ENCODE data around the gene PCMT1.

PCMT1 gene

GRCh38 chr6:149857541-149857940 is 108.0 kb downstream of the PCMT1 start:
- H3K9ac ChIP-seq (ENCODE audit: low read length): no peak overlapping the region
- H3K27me3 ChIP-seq (ENCODE audit: insufficient read depth, low read length): 0 out of 2 replicates have a peak, but pooled peaks cover 10% of the 10 kb centered on the region
- H2AFZ ChIP-seq (ENCODE audit: low read length): no peak overlapping the region
- no peaks in the 10 kb centered on the region for H4K20me1 ChIP-seq (ENCODE audit: insufficient read depth, low read length)
- TF ChIP-seq, protein P1, sequence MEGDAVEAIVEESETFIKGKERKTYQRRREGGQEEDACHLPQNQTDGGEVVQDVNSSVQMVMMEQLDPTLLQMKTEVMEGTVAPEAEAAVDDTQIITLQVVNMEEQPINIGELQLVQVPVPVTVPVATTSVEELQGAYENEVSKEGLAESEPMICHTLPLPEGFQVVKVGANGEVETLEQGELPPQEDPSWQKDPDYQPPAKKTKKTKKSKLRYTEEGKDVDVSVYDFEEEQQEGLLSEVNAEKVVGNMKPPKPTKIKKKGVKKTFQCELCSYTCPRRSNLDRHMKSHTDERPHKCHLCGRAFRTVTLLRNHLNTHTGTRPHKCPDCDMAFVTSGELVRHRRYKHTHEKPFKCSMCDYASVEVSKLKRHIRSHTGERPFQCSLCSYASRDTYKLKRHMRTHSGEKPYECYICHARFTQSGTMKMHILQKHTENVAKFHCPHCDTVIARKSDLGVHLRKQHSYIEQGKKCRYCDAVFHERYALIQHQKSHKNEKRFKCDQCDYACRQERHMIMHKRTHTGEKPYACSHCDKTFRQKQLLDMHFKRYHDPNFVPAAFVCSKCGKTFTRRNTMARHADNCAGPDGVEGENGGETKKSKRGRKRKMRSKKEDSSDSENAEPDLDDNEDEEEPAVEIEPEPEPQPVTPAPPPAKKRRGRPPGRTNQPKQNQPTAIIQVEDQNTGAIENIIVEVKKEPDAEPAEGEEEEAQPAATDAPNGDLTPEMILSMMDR (IDR thresholded peaks at IDR 0.05; ENCODE audit: low read length): no peak
- TF ChIP-seq EZH2 (IDR thresholded peaks at IDR 0.05; ENCODE audit: borderline replicate concordance, low read length): no peak
- no peaks in the 10 kb centered on the region for H3K9me2 ChIP-seq (ENCODE audit: low read depth, low read length)
- H3K36me3 ChIP-seq (ENCODE audit: insufficient read depth, low read length): no peaks in the 10 kb centered on the region
- no peak overlapping the region for H3K4me3 ChIP-seq (ENCODE audit: low read depth, low read length, poor library complexity, severe bottlenecking)
- H3F3A ChIP-seq (ENCODE audit: insufficient read depth, low read length): no peaks in the 10 kb centered on the region
- H3K9me3 ChIP-seq (ENCODE audit: low read length): no peaks in the 10 kb centered on the region
- peaks cover 4% of the 10 kb centered on the region for H3K4me1 ChIP-seq (ENCODE audit: insufficient read depth, low read length, severe bottlenecking)
- H3K79me2 ChIP-seq (ENCODE audit: insufficient read depth, low read length): no peaks in the 10 kb centered on the region
- H3K27ac ChIP-seq (ENCODE audit: low read depth, low read length, poor library complexity, severe bottlenecking): no peak overlapping the region
- no peak overlapping the region for H3K4me2 ChIP-seq (ENCODE audit: low read length)

DNA sequence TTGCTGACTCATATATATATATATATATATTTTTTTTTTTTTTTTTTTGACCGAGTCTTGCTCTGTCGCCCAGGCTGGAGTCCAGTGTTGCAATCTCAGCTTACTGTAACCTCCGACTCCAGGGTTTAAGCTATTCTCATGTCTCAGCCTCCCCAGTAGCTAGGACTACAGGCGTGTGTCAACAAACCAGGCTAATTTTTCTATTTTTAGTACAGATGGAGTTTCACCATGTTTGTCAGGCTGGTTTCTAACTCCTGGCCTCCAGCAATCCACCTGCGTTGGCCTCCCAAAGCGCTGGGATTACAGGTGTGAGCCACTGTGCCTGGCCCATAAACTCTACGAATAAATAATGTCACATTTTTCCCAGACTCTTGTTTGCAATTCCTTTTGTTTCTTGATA is 109.8 kb downstream of the PCMT1 start:
- H4K20me1 ChIP-seq (ENCODE audit: insufficient read depth, low read length): no peaks in the 10 kb centered on the region
- H3K9ac ChIP-seq (ENCODE audit: low read length): no peak overlapping the region
- H3K4me3 ChIP-seq (ENCODE audit: low read depth, low read length, poor library complexity, severe bottlenecking): no peak overlapping the region
- no peaks in the 10 kb centered on the region for H3F3A ChIP-seq (ENCODE audit: insufficient read depth, low read length)
- H2AFZ ChIP-seq (ENCODE audit: low read length): no peak overlapping the region
- TF ChIP-seq, protein P1 (IDR thresholded peaks at IDR 0.05; ENCODE audit: low read length): no peak
- no peak for TF ChIP-seq EZH2 (IDR thresholded peaks at IDR 0.05; ENCODE audit: borderline replicate concordance, low read length)
- H3K36me3 ChIP-seq (ENCODE audit: insufficient read depth, low read length): no peaks in the 10 kb centered on the region
- H3K4me1 ChIP-seq (ENCODE audit: insufficient read depth, low read length, severe bottlenecking): peaks cover 6% of the 10 kb centered on the region
- no peak overlapping the region for H3K4me2 ChIP-seq (ENCODE audit: low read length)
- H3K27me3 ChIP-seq (ENCODE audit: insufficient read depth, low read length): 0 out of 2 replicates have a peak, but pooled peaks cover 10% of the 10 kb centered on the region
- no peak overlapping the region for H3K27ac ChIP-seq (ENCODE audit: low read depth, low read length, poor library complexity, severe bottlenecking)
- no peaks in the 10 kb centered on the region for H3K79me2 ChIP-seq (ENCODE audit: insufficient read depth, low read length)
- H3K9me3 ChIP-seq (ENCODE audit: low read length): no peaks in the 10 kb centered on the region
- H3K9me2 ChIP-seq (ENCODE audit: low read depth, low read length): no peaks in the 10 kb centered on the region

- Histone ChIP-seq H3K36me3 (ENCODE audit: insufficient read depth, low read length) (no peaks in the 10 kb centered on the region), H3K79me2 (ENCODE audit: insufficient read depth, low read length) (no peaks in the 10 kb centered on the region), H3K9me3 (ENCODE audit: low read length) (no peaks in the 10 kb centered on the region), H3K27ac (ENCODE audit: low read depth, low read length, poor library complexity, severe bottlenecking) (no peak overlapping the region), H3K4me1 (ENCODE audit: insufficient read depth, low read length, severe bottlenecking) (peaks cover 11% of the 10 kb centered on the region), H3F3A (ENCODE audit: insufficient read depth, low read length) (no peaks in the 10 kb centered on the region), H3K9me2 (ENCODE audit: low read depth, low read length) (no peaks in the 10 kb centered on the region), H3K4me2 (ENCODE audit: low read length) (no peak overlapping the region), H3K9ac (ENCODE audit: low read length) (no peak overlapping the region), H2AFZ (ENCODE audit: low read length) (no peak overlapping the region), H4K20me1 (ENCODE audit: insufficient read depth, low read length) (no peaks in the 10 kb centered on the region), H3K4me3 (ENCODE audit: low read depth, low read length, poor library complexity, severe bottlenecking) (no peak overlapping the region), H3K27me3 (ENCODE audit: insufficient read depth, low read length) (0 out of 2 replicates have a peak, but pooled peaks cover 8% of the 10 kb centered on the region)
- TF ChIP-seq, protein P1 (IDR thresholded peaks at IDR 0.05; ENCODE audit: low read length): no peak
- no peak for TF ChIP-seq EZH2 (IDR thresholded peaks at IDR 0.05; ENCODE audit: borderline replicate concordance, low read length)
Measured at GRCh38 chr6:149859938-149860337, 110.4 kb downstream of the PCMT1 start.

All from OCI-LY1 (cell line).